ENCODE data around the gene ANKRD17. TPM values are rescaled to one million over a fixed set of nuclear protein-coding genes. Genes with fewer than 3 reads are reported as not detected.
A peak's percentile ranks its signal among the peaks of the same experiment; 100 is the strongest.
"Not testable (repeated sequence)": the region's sequence is repeated elsewhere in the genome, so short reads cannot be mapped to it uniquely, and the experiment has no call there.

The ANKRD17 gene
- total and polyA plus RNA-seq, 9 donors, result 13.2 to 59.7 (median 49.3) TPM

DNA sequence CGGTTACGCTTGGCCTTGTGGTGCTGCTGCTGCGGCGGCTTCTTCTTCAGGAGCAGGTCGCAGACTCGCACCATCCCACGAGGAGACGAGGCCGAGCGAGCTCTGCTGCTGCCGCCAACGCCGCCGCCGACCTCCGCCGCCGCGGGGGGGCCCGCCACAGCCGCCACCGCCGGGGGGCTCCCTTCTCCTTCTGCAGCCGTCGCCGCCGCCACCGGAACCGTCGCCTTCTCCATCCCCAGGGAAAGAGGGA, 237 bp downstream of the ANKRD17 start:
- Histone ChIP-seq H3K4me1 (ENCODE audit: insufficient read depth) (peaks cover 3% of the 10 kb centered on the region), H3K36me3 (no peaks in the 10 kb centered on the region), H3K27me3 (no peaks in the 10 kb centered on the region), H3K27ac (peak overlapping the region; percentile 90 to 94), H3K9me3 (no peaks in the 10 kb centered on the region), H3K4me3 (peak overlapping the region; percentile 66)
- intact Hi-C loops (cut with DNase I), result loop anchor here in 3 of 4 donors (2.0 to 10.0 kb wide), 3 partner anchors 186 to 194 kb away; partner anchors contain the start of gene COX18 (in 2 of the 3)
- TF ChIP-seq POLR2A (IDR thresholded peaks at IDR 0.05), result no peak
- TF ChIP-seq CTCF (IDR thresholded peaks at IDR 0.05), result peak in 1 of 3 donors; percentile 12
- WGBS, 3 donors, result 0% methylated on average over 30 of the region's 30 CpGs
- no peak for DNase-seq

- DNase-seq, result peak; percentile 28 to 58 (median 54)
- H3K4me3 ChIP-seq, result peak overlapping the region; percentile 66
- intact Hi-C loops (cut with DNase I), result loop anchor here in 3 of 4 donors (2.0 to 10.0 kb wide), 3 partner anchors 186 to 193 kb away; partner anchors contain the start of gene COX18 (in 2 of the 3)
- peak overlapping the region; percentile 90 to 94 for H3K27ac ChIP-seq
- H3K9me3 ChIP-seq, result no peaks in the 10 kb centered on the region
- peaks cover 3% of the 10 kb centered on the region for H3K4me1 ChIP-seq (ENCODE audit: insufficient read depth)
- H3K36me3 ChIP-seq, result no peaks in the 10 kb centered on the region
- WGBS, 3 donors, result 0% methylated on average over 33 to 34 of the region's 34 CpGs
- H3K27me3 ChIP-seq, result no peaks in the 10 kb centered on the region
- TF ChIP-seq EP300 (IDR thresholded peaks at IDR 0.05) (no peak), POLR2A (IDR thresholded peaks at IDR 0.05) (no peak), CTCF (IDR thresholded peaks at IDR 0.05) (no peak)
These were observed 755 bp downstream of the ANKRD17 start for GRCh38 chr4:73257651-73258435.

DNA sequence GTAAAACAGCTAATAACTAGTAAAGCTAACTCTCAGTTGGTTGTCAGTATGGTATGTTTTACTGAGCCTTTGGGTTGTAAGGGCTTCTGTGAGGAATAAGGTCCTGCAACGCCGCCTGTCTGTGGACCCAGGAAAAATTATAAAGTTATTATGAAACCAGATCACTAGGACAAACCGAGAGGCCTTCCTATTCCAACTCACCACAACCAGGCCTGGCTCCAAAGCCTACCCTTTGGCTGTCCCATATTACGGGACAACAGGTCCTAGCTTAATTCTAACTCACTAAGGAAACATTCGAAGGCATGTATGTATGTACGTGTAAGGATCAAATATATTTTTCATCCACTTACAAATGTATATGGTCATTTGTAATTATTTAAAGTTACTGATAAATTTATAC, 1.4 kb downstream of the ANKRD17 start:
- no peak for TF ChIP-seq EP300 (IDR thresholded peaks at IDR 0.05)
- peak; percentile 14 to 67 (median 62) for TF ChIP-seq CTCF (IDR thresholded peaks at IDR 0.05)
- TF ChIP-seq POLR2A (IDR thresholded peaks at IDR 0.05), result peak; percentile 9
- Histone ChIP-seq H3K27me3 (no peaks in the 10 kb centered on the region), H3K27ac (peak overlapping the region in 1 of 2 donors; percentile 94), H3K4me3 (peak overlapping the region; percentile 66), H3K36me3 (no peaks in the 10 kb centered on the region), H3K4me1 (ENCODE audit: insufficient read depth) (peaks cover 3% of the 10 kb centered on the region), H3K9me3 (no peaks in the 10 kb centered on the region)
- WGBS, 3 donors, result 0 to 2% (median 1%) methylated on average over 6 of the region's 6 CpGs
- intact Hi-C loops (cut with DNase I), result loop anchor here in 2 of 4 donors (5.0 to 10.0 kb wide), 2 partner anchors 185 to 192 kb away; partner anchors contain the start of gene COX18 (in 1 of the 2)
- DNase-seq, result peak; percentile 47 to 80 (median 71)

- H3K36me3 ChIP-seq; H3K4me3 ChIP-seq; H3K27me3 ChIP-seq; H3K9me3 ChIP-seq; H3K4me1 ChIP-seq (ENCODE audit: insufficient read depth); DNase-seq; H3K27ac ChIP-seq: not testable (repeated sequence)
- intact Hi-C loops (cut with DNase I), result loop anchor here in 2 of 4 donors (5.0 to 10.0 kb wide), 2 partner anchors 184 to 191 kb away; partner anchors contain the start of gene COX18 (in 1 of the 2)
- WGBS, 3 donors, result 82 to 93% (median 90%) methylated on average over 8 of the region's 8 CpGs
These were observed 2.8 kb downstream of the ANKRD17 start for GRCh38 chr4:73255847-73256246.

DNA sequence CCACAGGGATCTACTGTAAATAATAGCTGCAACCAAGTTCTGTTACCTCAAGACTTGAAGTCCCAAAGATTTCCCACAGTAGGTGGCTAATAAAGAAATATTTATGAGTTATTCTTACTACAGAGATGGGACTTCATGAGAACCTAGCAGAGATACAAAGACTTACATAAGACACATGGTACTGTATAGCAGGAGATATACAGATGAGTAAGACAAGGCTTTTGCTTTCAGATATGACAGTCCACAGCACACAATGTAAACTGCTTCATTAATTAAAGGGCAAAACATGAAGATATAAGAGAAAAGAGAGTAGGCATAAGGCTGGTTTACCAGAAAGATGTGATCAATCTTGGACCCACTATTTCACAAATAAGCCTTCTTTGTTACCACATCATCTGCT, 6.6 kb downstream of the ANKRD17 start:
- no peak for DNase-seq
- Histone ChIP-seq H3K4me3 (no peak overlapping the region), H3K4me1 (ENCODE audit: insufficient read depth) (no peaks in the 10 kb centered on the region), H3K9me3 (no peaks in the 10 kb centered on the region), H3K36me3 (no peaks in the 10 kb centered on the region), H3K27ac (no peak overlapping the region), H3K27me3 (no peaks in the 10 kb centered on the region)
- TF ChIP-seq POLR2A (IDR thresholded peaks at IDR 0.05) (no peak), EP300 (IDR thresholded peaks at IDR 0.05) (no peak), CTCF (IDR thresholded peaks at IDR 0.05) (no peak)
- intact Hi-C loops (cut with DNase I), result loop anchor here in 1 of 4 donors (10.0 kb wide), 1 partner anchor 187 kb away; the partner anchor contains the start of gene COX18
